ENCODE results near the gene PTPN4. TPM values are rescaled to one million over a fixed set of nuclear protein-coding genes. Genes with fewer than 3 reads are reported as not detected.

Gene PTPN4
- total RNA-seq, 2 donors from 2014 or later, result 23.7 to 65.3 TPM

GRCh38 chr2:119784876-119785275 is 25.2 kb downstream of the PTPN4 start:
- TF ChIP-seq CTCF (IDR thresholded peaks at IDR 0.05) (no peak), POLR2A (IDR thresholded peaks at IDR 0.05) (no peak), POLR2AphosphoS5 (IDR thresholded peaks at IDR 0.05) (no peak)
- no peaks in the 10 kb centered on the region for H3K4me1 ChIP-seq (replicated peaks)
- intact Hi-C loops (cut with DNase I), result no loop called here
- no peaks in the 10 kb centered on the region for H3K27me3 ChIP-seq (replicated peaks; ENCODE audit: insufficient read depth)
- no peak for DNase-seq (ENCODE audit: low spot score)
- H3K9me3 ChIP-seq, result no peaks in the 10 kb centered on the region
- H3K36me3 ChIP-seq, result no peaks in the 10 kb centered on the region
- 96% methylated on average over 5 of the region's 5 CpGs for WGBS
- H3K4me3 ChIP-seq, result no peak overlapping the region
- H3K27ac ChIP-seq, result no peak overlapping the region

- no peak overlapping the region for H3K27ac ChIP-seq
- H3K9me3 ChIP-seq, result no peaks in the 10 kb centered on the region
- no peaks in the 10 kb centered on the region for H3K4me1 ChIP-seq (replicated peaks)
- H3K36me3 ChIP-seq, result no peaks in the 10 kb centered on the region
- TF ChIP-seq POLR2AphosphoS5 (IDR thresholded peaks at IDR 0.05), result no peak
- no peak for TF ChIP-seq POLR2A (IDR thresholded peaks at IDR 0.05)
- TF ChIP-seq CTCF (IDR thresholded peaks at IDR 0.05), result no peak
- intact Hi-C loops (cut with DNase I), result no loop called here
- H3K27me3 ChIP-seq (replicated peaks; ENCODE audit: insufficient read depth), result no peaks in the 10 kb centered on the region
- H3K4me3 ChIP-seq, result no peak overlapping the region
- DNase-seq (ENCODE audit: low spot score), result no peak
- 100% methylated on average over 1 of the region's 1 CpG for WGBS
Observed at GRCh38 chr2:119786295-119786694, 26.6 kb downstream of the PTPN4 start.

- Histone ChIP-seq H3K9me3 (no peaks in the 10 kb centered on the region), H3K36me3 (no peaks in the 10 kb centered on the region), H3K27ac (no peak overlapping the region), H3K27me3 (replicated peaks; ENCODE audit: insufficient read depth) (no peaks in the 10 kb centered on the region), H3K4me1 (replicated peaks) (no peaks in the 10 kb centered on the region), H3K4me3 (no peak overlapping the region)
- 95% methylated on average over 1 of the region's 1 CpG for WGBS
- TF ChIP-seq CTCF (IDR thresholded peaks at IDR 0.05) (no peak), POLR2AphosphoS5 (IDR thresholded peaks at IDR 0.05) (no peak)
- intact Hi-C loops (cut with DNase I), result no loop called here
- no peak for DNase-seq (ENCODE audit: low spot score)
Observed at GRCh38 chr2:119788752-119789151, 29.0 kb downstream of the PTPN4 start.

- no peaks in the 10 kb centered on the region for H3K9me3 ChIP-seq
- no peaks in the 10 kb centered on the region for H3K36me3 ChIP-seq
- no peaks in the 10 kb centered on the region for H3K4me1 ChIP-seq (replicated peaks)
- intact Hi-C loops (cut with DNase I), result no loop called here
- H3K27me3 ChIP-seq (replicated peaks; ENCODE audit: insufficient read depth), result no peaks in the 10 kb centered on the region
- TF ChIP-seq POLR2A (IDR thresholded peaks at IDR 0.05), result no peak
- H3K4me3 ChIP-seq, result no peak overlapping the region
- DNase-seq (ENCODE audit: low spot score), result no peak
- no peak overlapping the region for H3K27ac ChIP-seq
Observed at GRCh38 chr2:119790466-119790865, 30.7 kb downstream of the PTPN4 start.

- intact Hi-C loops (cut with DNase I), result no loop called here
- TF ChIP-seq POLR2AphosphoS5 (IDR thresholded peaks at IDR 0.05), result no peak
- TF ChIP-seq POLR2A (IDR thresholded peaks at IDR 0.05), result no peak
- TF ChIP-seq CTCF (IDR thresholded peaks at IDR 0.05), result no peak
- Histone ChIP-seq H3K9me3 (no peaks in the 10 kb centered on the region), H3K4me3 (no peak overlapping the region), H3K4me1 (replicated peaks) (no peaks in the 10 kb centered on the region), H3K27me3 (replicated peaks; ENCODE audit: insufficient read depth) (no peaks in the 10 kb centered on the region), H3K27ac (no peak overlapping the region), H3K36me3 (no peaks in the 10 kb centered on the region)
- WGBS, result 93% methylated on average over 8 of the region's 8 CpGs
- DNase-seq (ENCODE audit: low spot score), result no peak
Observed at GRCh38 chr2:119792907-119793312, 33.2 kb downstream of the PTPN4 start.
